TTC549 (cell line): ENCODE measurements around the gene PPP2R1B.

Experiments
- FAIRE-seq: peaks from 2 replicates; lab custom pipeline; 2012; peaks lifted over from hg19 to GRCh38; lab: Jason Lieb, UNC

The PPP2R1B gene

GRCh38 chr11:111691741-111692140 lies 74.4 kb downstream of the PPP2R1B start:
- FAIRE-seq = no peak

GRCh38 chr11:111691176-111691575 lies 75.0 kb downstream of the PPP2R1B start:
- FAIRE-seq = no peak

- no peak for FAIRE-seq
Measured at GRCh38 chr11:111688013-111688412, 78.2 kb downstream of the PPP2R1B start.

GRCh38 chr11:111684251-111684650 lies 81.9 kb downstream of the PPP2R1B start:
- no peak for FAIRE-seq

- FAIRE-seq = no peak
Measured at GRCh38 chr11:111683806-111684205, 82.4 kb downstream of the PPP2R1B start.

DNA sequence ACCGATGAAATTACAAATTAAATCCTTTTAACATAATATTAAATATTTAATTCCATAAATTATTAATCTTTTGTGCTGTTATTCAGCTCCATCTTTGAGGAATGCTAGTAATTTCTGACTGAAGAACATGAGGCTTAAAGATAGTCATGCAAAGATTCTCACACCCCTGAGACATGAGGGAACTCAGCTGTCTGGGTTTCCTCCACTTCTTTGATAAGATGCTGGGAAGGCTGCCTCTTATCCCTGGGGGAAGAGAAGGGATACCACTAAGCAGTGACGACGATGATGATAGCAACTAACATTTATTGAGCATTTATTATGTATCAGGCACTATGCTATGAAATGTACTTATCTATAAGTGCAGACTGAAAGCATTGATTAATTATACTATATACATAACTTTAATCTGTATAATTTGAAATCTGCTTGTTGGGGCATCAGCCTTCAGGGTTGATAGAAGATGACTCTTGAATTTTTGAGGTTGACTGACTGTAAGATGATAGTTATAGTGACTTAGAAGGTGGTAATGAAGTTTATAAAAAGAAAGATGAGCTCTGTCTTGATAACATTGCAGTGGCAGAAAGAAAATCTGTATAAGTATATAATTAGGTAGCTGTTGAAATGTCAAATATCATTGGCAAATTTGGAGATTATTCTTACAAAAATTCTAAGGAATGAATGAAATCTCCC lies 85.6 kb downstream of the PPP2R1B start:
- no peak for FAIRE-seq
